Keratinocyte (primary cell): Measurements from ENCODE around the gene CCDC197. TPM values are rescaled to one million over a fixed set of nuclear protein-coding genes. Genes with fewer than 3 reads are reported as not detected.

ENCODE experiments used
- DNase-seq: peaks from one replicate; pipeline ENCODE4 v3.0.0-alpha.2; 2011; ENCODE audit warnings: low read depth, missing footprints, low spot score
- FAIRE-seq: peaks from 2 replicates; lab custom pipeline; 2011; peaks lifted over from hg19 to GRCh38; lab: Jason Lieb, UNC
- H2AFZ ChIP-seq: 2 replicates; pipeline ENCODE4 v1.6.0; 2012; ENCODE audit warnings: low read length, control low read depth, inconsistent platforms; ENCODE audit not compliant: control insufficient read depth
- H3K27ac ChIP-seq: 2 replicates; pipeline ENCODE4 v1.5.1; 2011; ENCODE audit warnings: low read length; ENCODE audit not compliant: control insufficient read depth, insufficient read depth
- H3K27me3 ChIP-seq: 3 replicates; pipeline ENCODE4 v1.6.0; 2011; ENCODE audit warnings: low read length; ENCODE audit not compliant: control insufficient read depth, insufficient read depth; ENCODE audit errors: extremely low read depth
- H3K36me3 ChIP-seq, 2 experiments: 2 replicates in 1 of 2; 3 replicates in 1 of 2; pipeline ENCODE4 v1.5.1; 2011; ENCODE audit warnings: low read length in 2 of 2, mild to moderate bottlenecking in 1 of 2; ENCODE audit not compliant: control insufficient read depth in 2 of 2, insufficient read depth in 2 of 2; ENCODE audit errors: extremely low read depth in 1 of 2
- H3K4me1 ChIP-seq: 3 replicates; pipeline ENCODE4 v1.5.1; 2011; ENCODE audit warnings: low read length; ENCODE audit not compliant: control insufficient read depth, insufficient read depth; ENCODE audit errors: extremely low read depth
- H3K4me2 ChIP-seq: 3 replicates; pipeline ENCODE4 v1.6.0; 2011; ENCODE audit warnings: low read depth, low read length; ENCODE audit not compliant: control insufficient read depth, insufficient read depth; ENCODE audit errors: extremely low read depth
- H3K4me3 ChIP-seq, 3 experiments: fragments of 200-600 bp in 1 of 3; sonication (generic) in 1 of 3; 2 replicates in 2 of 3; 3 replicates in 1 of 3; pipeline ENCODE4 v1.5.1; 2011 to 2016; ENCODE audit warnings: low read length in 3 of 3, mild to moderate bottlenecking in 3 of 3, control low read depth in 2 of 3, inconsistent platforms in 1 of 3, low read depth in 1 of 3, mixed read lengths in 1 of 3, mixed run types in 1 of 3, moderate library complexity in 1 of 3; ENCODE audit not compliant: control insufficient read depth in 2 of 3, insufficient read depth in 2 of 3; ENCODE audit errors: extremely low read depth in 1 of 3
- H3K79me2 ChIP-seq: 2 replicates; pipeline ENCODE4 v1.6.0; 2012; ENCODE audit warnings: low read length; ENCODE audit not compliant: control insufficient read depth, insufficient read depth
- H3K9ac ChIP-seq: 3 replicates; pipeline ENCODE4 v1.6.0; 2011; ENCODE audit warnings: low read length; ENCODE audit not compliant: control insufficient read depth, insufficient read depth; ENCODE audit errors: extremely low read depth
- H3K9me1 ChIP-seq: 3 replicates; pipeline ENCODE4 v1.6.0; 2011; ENCODE audit warnings: low read length; ENCODE audit not compliant: control insufficient read depth, insufficient read depth; ENCODE audit errors: extremely low read depth
- H3K9me3 ChIP-seq: 2 replicates; pipeline ENCODE4 v1.5.1; 2012; ENCODE audit warnings: low read depth, low read length; ENCODE audit not compliant: control insufficient read depth
- H4K20me1 ChIP-seq: 3 replicates; pipeline ENCODE4 v1.6.0; 2011; ENCODE audit warnings: low read length; ENCODE audit not compliant: control insufficient read depth, insufficient read depth; ENCODE audit errors: extremely low read depth
- EZH2 ChIP-seq: IDR thresholded peaks from one replicate; pipeline ENCODE4 v1.6.1; 2012; ENCODE audit warnings: inconsistent platforms, mild to moderate bottlenecking, low read length, moderate library complexity
- dilution Hi-C: fragments of 300-500 bp; cut with MboI; formaldehyde crosslinking; loops from one replicate; pipeline ENCODE4 v1.7.0; 2020; ENCODE audit warnings: low sequenced_read_pairs; ENCODE audit not compliant: extremely low pct_ligation_motif_present
- polyA plus RNA-seq, 5 experiments: library from polyadenylated mRNA; depleted of rRNA in 3 of 5; stranded (reverse) in 3 of 5; stranded (forward) in 1 of 5; unstranded in 1 of 5; fragments of >200 nt; gene quantifications; 1 replicate in 1 of 5; 2 replicates in 3 of 5; 3 replicates in 1 of 5; pipeline versions ENCODE4 v1.2.1 to v1.2.3, GENCODE V29; 2011 to 2012; ENCODE audit warnings: missing spikeins in 2 of 5, low read depth in 1 of 5, low replicate concordance in 1 of 5
- TF ChIP-seq, protein P1 (sequence below), 3 experiments: IDR thresholded peaks in 1 of 3; conservative IDR thresholded peaks in 1 of 3; optimal IDR thresholded peaks in 1 of 3; 2 replicates in 2 of 3; 3 replicates in 1 of 3; pipeline versions ENCODE3 to v1.5.1; 2011; ENCODE audit warnings: low read length in 3 of 3, mild to moderate bottlenecking in 3 of 3, moderate library complexity in 2 of 3, control low read depth in 1 of 3, inconsistent platforms in 1 of 3; ENCODE audit not compliant: insufficient read depth in 2 of 3; ENCODE audit errors: extremely low read depth in 1 of 3

The CCDC197 gene
- polyA plus RNA-seq, 1 donor (not counting 4 experiments of a cell fraction or from before 2014, with no cell fraction given): not detected

DNA sequence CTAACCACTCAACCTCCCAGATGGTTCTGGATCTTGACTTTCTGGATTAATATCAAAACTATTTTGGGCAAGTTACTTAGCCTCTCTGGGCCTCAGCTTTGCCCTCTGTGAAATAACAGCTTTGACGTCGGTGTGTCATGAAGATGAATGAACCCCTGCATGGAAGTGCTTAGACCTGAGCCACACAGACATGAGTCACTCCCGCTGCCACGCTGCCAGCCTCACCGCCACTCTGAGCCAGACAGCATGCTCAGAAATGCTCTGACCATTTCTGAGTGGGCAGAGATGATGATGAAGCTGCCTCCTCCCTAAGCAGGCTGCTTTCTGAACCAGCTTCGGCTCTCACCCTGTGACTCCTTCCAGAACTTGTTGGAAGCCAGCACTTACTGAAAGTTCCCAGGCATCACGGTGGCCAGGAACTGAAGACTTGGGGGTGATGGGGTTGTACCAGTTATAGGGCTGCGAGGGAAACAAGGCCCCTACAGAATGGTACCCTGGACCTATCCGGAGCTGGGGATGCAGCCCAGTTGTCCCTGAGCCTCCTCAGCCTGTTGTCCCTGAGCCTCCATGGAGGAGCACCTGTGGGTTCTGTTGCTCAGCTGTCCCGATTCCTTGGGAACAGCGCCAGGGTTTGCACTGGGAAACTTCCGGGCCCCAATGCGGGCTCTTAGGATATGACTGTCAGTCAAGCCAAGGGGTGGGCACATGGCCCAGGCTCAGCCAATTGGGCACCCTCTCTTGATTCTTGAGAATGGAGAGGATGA is 2.0 kb upstream of the CCDC197 start:
- no peaks in the 10 kb centered on the region for H3K79me2 ChIP-seq
- peak overlapping the region; percentile 70 for H3K4me2 ChIP-seq
- H3K9me1 ChIP-seq: peaks cover 3% of the 10 kb centered on the region
- peaks cover 6% of the 10 kb centered on the region for H3K27me3 ChIP-seq
- H3K36me3 ChIP-seq: no peaks in the 10 kb centered on the region
- peak overlapping the region; percentile 13 for H3K9ac ChIP-seq
- peak overlapping the region; percentile 77 for H2AFZ ChIP-seq
- H3K4me1 ChIP-seq: peaks cover 11% of the 10 kb centered on the region
- H3K4me3 ChIP-seq: peak overlapping the region in 2 of 3 experiments; percentile 11 to 52
- peak; percentile 50 for DNase-seq
- peak overlapping the region; percentile 30 for H3K27ac ChIP-seq
- dilution Hi-C loops: no loop called here
- FAIRE-seq: peak; percentile 98
- H3K9me3 ChIP-seq: no peaks in the 10 kb centered on the region
- no peak for TF ChIP-seq EZH2
- TF ChIP-seq, protein P1, sequence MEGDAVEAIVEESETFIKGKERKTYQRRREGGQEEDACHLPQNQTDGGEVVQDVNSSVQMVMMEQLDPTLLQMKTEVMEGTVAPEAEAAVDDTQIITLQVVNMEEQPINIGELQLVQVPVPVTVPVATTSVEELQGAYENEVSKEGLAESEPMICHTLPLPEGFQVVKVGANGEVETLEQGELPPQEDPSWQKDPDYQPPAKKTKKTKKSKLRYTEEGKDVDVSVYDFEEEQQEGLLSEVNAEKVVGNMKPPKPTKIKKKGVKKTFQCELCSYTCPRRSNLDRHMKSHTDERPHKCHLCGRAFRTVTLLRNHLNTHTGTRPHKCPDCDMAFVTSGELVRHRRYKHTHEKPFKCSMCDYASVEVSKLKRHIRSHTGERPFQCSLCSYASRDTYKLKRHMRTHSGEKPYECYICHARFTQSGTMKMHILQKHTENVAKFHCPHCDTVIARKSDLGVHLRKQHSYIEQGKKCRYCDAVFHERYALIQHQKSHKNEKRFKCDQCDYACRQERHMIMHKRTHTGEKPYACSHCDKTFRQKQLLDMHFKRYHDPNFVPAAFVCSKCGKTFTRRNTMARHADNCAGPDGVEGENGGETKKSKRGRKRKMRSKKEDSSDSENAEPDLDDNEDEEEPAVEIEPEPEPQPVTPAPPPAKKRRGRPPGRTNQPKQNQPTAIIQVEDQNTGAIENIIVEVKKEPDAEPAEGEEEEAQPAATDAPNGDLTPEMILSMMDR (optimal IDR thresholded peaks at IDR 0.05 in 1 of 3, IDR thresholded peaks at IDR 0.05 in 1 of 3, conservative IDR thresholded peaks at IDR 0.05 in 1 of 3; ENCODE audit: extremely low read depth in 1 of 3, insufficient read depth in 2 of 3, low read length in 3 of 3): no peak
- no peaks in the 10 kb centered on the region for H4K20me1 ChIP-seq

DNA sequence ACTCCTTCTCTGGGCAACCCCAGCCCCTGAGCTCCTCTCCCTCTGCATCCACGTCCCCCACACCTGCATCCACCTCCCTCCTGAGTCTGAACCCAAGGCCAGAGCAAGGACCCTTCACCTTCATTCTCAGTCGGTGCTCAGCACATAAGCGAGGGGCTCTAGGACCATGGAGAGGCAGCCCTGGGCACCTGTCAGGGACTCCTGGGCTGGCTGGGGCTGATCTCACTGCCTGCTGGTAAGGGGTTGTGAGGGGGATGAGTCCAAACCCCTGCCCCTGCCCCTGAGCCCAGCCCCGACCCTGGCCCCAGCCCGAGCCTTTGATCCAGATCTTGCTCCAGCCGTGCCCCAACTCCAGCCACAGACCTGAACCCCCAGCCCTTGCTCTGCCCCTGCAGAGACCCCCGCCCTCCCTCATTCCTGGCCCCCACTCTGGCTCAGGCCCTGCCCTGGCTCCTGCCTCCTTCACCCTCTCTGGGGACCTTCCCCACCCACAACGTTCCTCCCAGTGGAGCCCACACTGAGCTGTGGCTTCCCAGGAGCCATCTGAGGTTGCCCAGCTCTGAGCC is 888 bp upstream of the CCDC197 start:
- DNase-seq: no peak
- Histone ChIP-seq H3K27ac (no peak overlapping the region), H3K4me1 (peaks cover 14% of the 10 kb centered on the region), H3K4me2 (no peak overlapping the region), H3K9ac (no peak overlapping the region), H3K36me3 (no peaks in the 10 kb centered on the region), H4K20me1 (no peaks in the 10 kb centered on the region), H3K79me2 (no peaks in the 10 kb centered on the region), H3K9me3 (no peaks in the 10 kb centered on the region), H3K27me3 (peaks cover 4% of the 10 kb centered on the region), H3K9me1 (peaks cover 3% of the 10 kb centered on the region), H3K4me3 (no peak overlapping the region), H2AFZ (no peak overlapping the region)
- dilution Hi-C loops: no loop called here
- no peak for FAIRE-seq
- TF ChIP-seq EZH2: no peak
- TF ChIP-seq, protein P1 (optimal IDR thresholded peaks at IDR 0.05 in 1 of 3, IDR thresholded peaks at IDR 0.05 in 1 of 3, conservative IDR thresholded peaks at IDR 0.05 in 1 of 3; ENCODE audit: extremely low read depth in 1 of 3, insufficient read depth in 2 of 3, low read length in 3 of 3): no peak
